ENCODE results near the gene PAPSS2. TPM values are rescaled to one million over a fixed set of nuclear protein-coding genes. Genes with fewer than 3 reads are reported as not detected.

PAPSS2 gene
- total and polyA plus RNA-seq, 2 experiments from 2014 or later = 13.2 to 19.6 TPM

- no peak for TF ChIP-seq ZNF462 (CRISPR knock-in tag; IDR thresholded peaks at IDR 0.05)
- TF ChIP-seq NANOG (IDR thresholded peaks at IDR 0.05; ENCODE audit: borderline replicate concordance) = no peak
- TF ChIP-seq, protein P1, sequence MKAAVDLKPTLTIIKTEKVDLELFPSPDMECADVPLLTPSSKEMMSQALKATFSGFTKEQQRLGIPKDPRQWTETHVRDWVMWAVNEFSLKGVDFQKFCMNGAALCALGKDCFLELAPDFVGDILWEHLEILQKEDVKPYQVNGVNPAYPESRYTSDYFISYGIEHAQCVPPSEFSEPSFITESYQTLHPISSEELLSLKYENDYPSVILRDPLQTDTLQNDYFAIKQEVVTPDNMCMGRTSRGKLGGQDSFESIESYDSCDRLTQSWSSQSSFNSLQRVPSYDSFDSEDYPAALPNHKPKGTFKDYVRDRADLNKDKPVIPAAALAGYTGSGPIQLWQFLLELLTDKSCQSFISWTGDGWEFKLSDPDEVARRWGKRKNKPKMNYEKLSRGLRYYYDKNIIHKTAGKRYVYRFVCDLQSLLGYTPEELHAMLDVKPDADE (IDR thresholded peaks at IDR 0.05) = no peak
- no peak for TF ChIP-seq EZH2phosphoT487 (IDR thresholded peaks at IDR 0.05; ENCODE audit: unreplicated experiment)
- TF ChIP-seq EZH2 (IDR thresholded peaks at IDR 0.05; ENCODE audit: low read depth, unreplicated experiment) = no peak
Measured at GRCh38 chr10:87786421-87786820, 126.7 kb downstream of the PAPSS2 start (continued).

GRCh38 chr10:87790185-87790584 lies 130.5 kb downstream of the PAPSS2 start:
- Mint-ChIP-seq H3K4me1 (peaks cover 11% of the 10 kb centered on the region; the same call in 2 of the 3 replicates), H3K36me3 (ENCODE audit: low read depth) (peaks cover 22% of the 10 kb centered on the region), H3K9me3 (no peaks in the 10 kb centered on the region), H3K27me3 (ENCODE audit: insufficient read depth, low read depth, poor library complexity) (no peaks in the 10 kb centered on the region), H3K4me3 (no peak overlapping the region), H3K27ac (no peak overlapping the region)
- H4K20me1 ChIP-seq (replicated peaks; ENCODE audit: insufficient read depth) = no peaks in the 10 kb centered on the region; the same call in 1 of the 2 replicates
- ATAC-seq = no peak
- no peak overlapping the region for H2AFZ ChIP-seq
- no peaks in the 10 kb centered on the region for H3F3A ChIP-seq (replicated peaks; ENCODE audit: low read depth)
- DNase-seq (ENCODE audit: low spot score) = no peak
- no peaks in the 10 kb centered on the region for H3K9me2 ChIP-seq (ENCODE audit: insufficient read depth)
- H3K4me3 ChIP-seq = no peak overlapping the region
- peaks cover 17% of the 10 kb centered on the region for H3K79me2 ChIP-seq (replicated peaks; ENCODE audit: insufficient read depth)
- H3K4me1 ChIP-seq (ENCODE audit: insufficient read depth) = peaks cover 9% of the 10 kb centered on the region; the same call in 1 of the 2 replicates
- peaks cover 3% of the 10 kb centered on the region; the same call in 1 of the 2 replicates for H3K36me3 ChIP-seq (ENCODE audit: insufficient read depth)
- no peaks in the 10 kb centered on the region for H3K27me3 ChIP-seq (ENCODE audit: insufficient read depth)
- H3K27ac ChIP-seq (ENCODE audit: low read depth) = no peak overlapping the region
- H3K4me2 ChIP-seq = no peak overlapping the region
- no peak for TF ChIP-seq CREB1 (CRISPR knock-in tag; IDR thresholded peaks at IDR 0.05; ENCODE audit: low read depth)
- TF ChIP-seq ZNF331 (CRISPR knock-in tag; IDR thresholded peaks at IDR 0.05; ENCODE audit: low read depth) = no peak
- TF ChIP-seq NANOG (IDR thresholded peaks at IDR 0.05; ENCODE audit: borderline replicate concordance) = no peak
- TF ChIP-seq REST (IDR thresholded peaks at IDR 0.05; ENCODE audit: unreplicated experiment) = no peak
- TF ChIP-seq EZH2phosphoT487 (IDR thresholded peaks at IDR 0.05; ENCODE audit: unreplicated experiment) = no peak

Measured in GM23338 (cell line).